Measurements from ENCODE around the gene ABI3BP.

DNA sequence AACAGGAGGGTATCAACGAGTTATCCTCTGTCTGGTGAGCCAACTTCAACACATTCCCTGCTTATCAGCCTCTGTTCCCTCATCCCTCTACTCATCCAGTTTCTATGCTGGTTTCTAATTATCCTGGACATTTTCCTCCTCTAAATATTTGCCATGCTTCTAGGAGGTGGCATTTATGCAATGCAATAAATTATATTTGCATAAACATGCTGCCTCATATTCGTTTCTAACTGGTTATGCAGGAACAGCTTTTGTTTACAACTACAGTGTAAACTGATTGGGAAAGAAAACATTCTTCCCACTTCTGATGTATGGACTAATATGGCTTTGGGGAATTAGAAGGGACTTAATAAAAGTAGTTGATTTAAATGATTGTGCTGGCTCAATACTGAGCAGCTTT, 161.6 kb downstream of the ABI3BP start:
- TF ChIP-seq POLR2A (IDR thresholded peaks at IDR 0.05): no peak
- TF ChIP-seq, protein P1, sequence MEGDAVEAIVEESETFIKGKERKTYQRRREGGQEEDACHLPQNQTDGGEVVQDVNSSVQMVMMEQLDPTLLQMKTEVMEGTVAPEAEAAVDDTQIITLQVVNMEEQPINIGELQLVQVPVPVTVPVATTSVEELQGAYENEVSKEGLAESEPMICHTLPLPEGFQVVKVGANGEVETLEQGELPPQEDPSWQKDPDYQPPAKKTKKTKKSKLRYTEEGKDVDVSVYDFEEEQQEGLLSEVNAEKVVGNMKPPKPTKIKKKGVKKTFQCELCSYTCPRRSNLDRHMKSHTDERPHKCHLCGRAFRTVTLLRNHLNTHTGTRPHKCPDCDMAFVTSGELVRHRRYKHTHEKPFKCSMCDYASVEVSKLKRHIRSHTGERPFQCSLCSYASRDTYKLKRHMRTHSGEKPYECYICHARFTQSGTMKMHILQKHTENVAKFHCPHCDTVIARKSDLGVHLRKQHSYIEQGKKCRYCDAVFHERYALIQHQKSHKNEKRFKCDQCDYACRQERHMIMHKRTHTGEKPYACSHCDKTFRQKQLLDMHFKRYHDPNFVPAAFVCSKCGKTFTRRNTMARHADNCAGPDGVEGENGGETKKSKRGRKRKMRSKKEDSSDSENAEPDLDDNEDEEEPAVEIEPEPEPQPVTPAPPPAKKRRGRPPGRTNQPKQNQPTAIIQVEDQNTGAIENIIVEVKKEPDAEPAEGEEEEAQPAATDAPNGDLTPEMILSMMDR (IDR thresholded peaks at IDR 0.05): no peak

Measured in vagina (tissue), 2 donors.